Measurements from ENCODE around the gene GRIP2.

Gene GRIP2

DNA sequence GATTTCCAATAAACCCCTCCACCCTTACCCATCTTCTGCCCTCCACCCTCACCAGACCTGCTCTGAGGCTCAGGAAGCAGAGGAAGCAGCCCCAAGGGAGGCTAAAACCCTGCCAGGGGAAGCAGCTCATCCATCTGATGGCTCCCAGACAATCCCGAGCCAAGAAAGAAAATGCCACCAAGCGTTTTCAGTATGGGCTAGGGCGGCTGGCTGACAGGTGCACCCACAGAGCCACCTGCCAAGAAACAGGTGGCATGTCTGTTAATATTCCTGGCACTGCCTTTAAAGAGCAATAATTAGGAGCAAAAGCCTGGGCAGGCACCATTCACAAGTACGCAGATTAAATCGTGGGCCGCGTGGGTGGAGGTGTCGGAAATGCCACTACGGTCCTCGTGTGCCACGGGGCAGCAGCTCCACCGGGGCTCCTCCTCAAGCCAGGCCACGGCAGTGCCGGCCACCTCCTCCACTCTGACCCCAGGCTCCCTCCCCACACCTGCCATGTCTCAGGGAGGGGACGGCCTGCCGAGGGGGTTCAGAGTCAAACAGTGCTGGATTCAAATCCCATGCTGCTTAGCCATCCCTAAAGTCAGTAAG is 23.9 kb upstream of the GRIP2 start:
- ChIA-PET POLR2A (no interaction called here), CTCF (interaction anchor here (1.0 to 1.2 kb wide), 2 partner anchors 10 to 28 kb away, joined by 3 read pairs; no protein-coding TSS in a partner anchor)
- TF ChIP-seq, protein P1, sequence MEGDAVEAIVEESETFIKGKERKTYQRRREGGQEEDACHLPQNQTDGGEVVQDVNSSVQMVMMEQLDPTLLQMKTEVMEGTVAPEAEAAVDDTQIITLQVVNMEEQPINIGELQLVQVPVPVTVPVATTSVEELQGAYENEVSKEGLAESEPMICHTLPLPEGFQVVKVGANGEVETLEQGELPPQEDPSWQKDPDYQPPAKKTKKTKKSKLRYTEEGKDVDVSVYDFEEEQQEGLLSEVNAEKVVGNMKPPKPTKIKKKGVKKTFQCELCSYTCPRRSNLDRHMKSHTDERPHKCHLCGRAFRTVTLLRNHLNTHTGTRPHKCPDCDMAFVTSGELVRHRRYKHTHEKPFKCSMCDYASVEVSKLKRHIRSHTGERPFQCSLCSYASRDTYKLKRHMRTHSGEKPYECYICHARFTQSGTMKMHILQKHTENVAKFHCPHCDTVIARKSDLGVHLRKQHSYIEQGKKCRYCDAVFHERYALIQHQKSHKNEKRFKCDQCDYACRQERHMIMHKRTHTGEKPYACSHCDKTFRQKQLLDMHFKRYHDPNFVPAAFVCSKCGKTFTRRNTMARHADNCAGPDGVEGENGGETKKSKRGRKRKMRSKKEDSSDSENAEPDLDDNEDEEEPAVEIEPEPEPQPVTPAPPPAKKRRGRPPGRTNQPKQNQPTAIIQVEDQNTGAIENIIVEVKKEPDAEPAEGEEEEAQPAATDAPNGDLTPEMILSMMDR (IDR thresholded peaks at IDR 0.05; ENCODE audit: control extremely low read depth, extremely low read depth, low read depth, missing control alignments), result no peak
- no peak for DNase-seq (ENCODE audit: extremely low spot score)

DNA sequence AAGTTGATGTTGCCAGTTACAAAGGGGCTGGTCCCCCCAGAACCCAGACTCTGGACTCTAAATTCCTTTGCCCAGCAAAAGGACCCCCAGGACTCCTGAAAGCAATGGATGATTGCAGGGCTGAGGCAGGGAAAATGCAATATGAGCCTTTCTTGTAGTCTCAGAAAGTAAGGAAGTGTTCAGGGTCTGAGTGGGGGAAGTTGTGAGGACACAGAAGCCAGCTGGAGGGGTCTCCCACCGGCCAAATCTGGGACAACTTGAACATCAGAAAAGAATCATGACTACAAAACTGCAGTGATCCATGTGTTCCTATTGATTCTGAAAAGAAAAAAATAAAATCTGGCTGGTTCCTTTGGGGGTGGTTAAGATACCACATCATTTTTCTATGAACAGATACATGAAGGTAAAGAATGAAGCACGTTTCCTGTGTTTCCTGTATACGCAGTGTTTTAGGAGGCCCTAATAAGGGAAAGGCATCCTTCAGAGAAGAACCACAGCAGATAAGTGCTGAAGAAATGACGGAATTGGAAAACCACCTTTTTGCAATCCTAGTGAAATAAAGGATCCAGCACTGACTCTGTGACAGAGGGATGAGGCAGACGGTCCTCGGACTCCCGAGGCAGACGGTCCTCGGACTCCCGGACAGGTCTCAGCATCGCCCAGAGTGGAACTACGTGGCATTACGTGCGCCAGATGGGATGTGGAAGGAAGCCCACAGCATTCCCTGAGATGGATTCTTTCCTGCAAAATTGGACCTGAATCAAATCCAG is 22.2 kb upstream of the GRIP2 start:
- ChIA-PET POLR2A (no interaction called here), CTCF (no interaction called here)
- TF ChIP-seq, protein P1 (IDR thresholded peaks at IDR 0.05; ENCODE audit: control extremely low read depth, extremely low read depth, low read depth, missing control alignments), result no peak
- DNase-seq (ENCODE audit: extremely low spot score), result no peak

DNA sequence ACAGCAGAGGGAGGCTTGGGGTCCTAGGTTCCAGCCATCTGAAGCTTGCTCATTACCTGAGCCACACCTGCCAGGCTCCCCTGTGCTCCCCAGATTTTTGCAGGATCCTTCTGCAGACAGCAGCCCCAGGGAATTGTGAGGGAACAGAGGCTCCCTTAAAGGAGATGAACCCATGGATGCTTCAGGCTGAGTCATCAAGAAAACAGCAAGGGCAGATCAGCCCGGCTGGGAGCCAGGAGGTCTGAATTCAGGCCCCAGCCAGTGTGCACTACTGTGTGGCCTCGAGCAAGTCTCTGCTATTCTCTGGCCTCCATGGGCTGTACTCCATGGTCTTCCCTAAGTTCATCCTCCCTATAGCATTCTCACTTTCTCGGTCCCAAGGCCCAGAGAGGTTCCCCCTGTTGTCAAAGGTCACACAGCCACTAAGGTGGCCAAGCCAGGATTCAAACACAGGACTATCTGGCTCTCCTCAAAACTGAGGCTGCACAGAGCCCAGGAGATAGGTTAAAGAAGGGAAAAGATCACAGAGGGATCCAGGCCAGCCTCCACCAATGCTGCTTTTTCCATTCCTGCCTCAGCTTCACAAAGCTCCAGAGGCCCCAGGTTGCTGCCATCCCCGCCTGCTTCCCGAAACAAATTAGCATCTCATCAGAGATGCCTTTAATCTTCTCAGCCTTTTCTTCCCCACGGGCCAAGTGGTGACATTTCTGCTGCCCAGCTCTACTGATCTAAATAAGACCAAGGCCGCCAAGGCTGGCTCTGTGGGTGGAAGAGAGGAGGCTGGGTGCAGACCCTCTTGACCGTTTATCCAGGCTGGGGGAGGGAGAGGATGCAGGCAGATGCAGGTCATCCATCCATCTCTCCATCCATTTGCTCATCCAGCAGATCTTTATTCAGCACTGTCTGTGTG is 21.2 kb upstream of the GRIP2 start:
- TF ChIP-seq, protein P1 (IDR thresholded peaks at IDR 0.05; ENCODE audit: control extremely low read depth, extremely low read depth, low read depth, missing control alignments), result no peak
- ChIA-PET CTCF (no interaction called here), POLR2A (no interaction called here)
- DNase-seq (ENCODE audit: extremely low spot score), result no peak

DNA sequence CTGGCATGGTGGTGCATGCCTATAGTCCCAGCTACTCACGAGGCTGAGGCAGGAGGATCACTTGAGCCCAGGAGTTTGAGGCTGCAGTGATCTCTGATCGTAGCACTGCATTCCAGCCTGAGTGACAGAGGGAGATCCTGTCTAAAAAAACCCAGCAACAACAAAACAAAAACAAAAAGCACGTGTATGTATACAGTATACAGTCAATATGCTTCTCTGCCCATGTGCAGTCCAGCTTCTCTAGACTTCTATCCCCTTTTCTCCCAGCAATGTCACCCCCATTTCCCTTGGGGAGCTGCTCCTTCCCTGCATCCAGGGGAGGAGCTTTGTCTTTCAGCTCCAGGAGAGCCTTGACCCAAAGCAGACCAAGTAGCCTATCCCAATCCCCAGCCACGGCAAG is 20.0 kb upstream of the GRIP2 start:
- POLR2A ChIA-PET, result no interaction called here
- TF ChIP-seq, protein P1 (IDR thresholded peaks at IDR 0.05; ENCODE audit: control extremely low read depth, extremely low read depth, low read depth, missing control alignments), result no peak
- CTCF ChIA-PET, result interaction anchor here (1.9 kb wide), 1 partner anchor 11 kb away, joined by 5 read pairs; no protein-coding TSS in a partner anchor

DNA sequence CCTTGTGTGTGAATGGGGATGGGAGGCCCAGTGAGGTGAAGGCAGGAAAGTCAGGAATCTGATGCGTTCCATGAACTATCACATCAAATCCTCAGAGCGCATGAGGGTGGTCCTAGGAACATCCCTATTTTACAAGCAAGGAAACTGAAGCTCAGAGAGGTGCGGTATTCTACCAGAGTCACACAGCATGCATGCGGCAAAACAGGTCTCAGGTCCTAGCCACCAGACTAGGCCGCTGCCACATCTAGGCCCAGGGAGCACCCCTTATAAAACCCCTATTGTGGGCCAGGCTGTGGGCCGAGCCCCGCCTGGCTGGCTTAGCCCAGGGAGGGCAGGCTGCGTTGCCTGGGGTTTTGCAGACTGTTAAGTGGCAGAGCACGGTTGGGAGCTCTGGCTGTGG is 17.9 kb upstream of the GRIP2 start:
- no peak for DNase-seq (ENCODE audit: extremely low spot score)
- TF ChIP-seq, protein P1 (IDR thresholded peaks at IDR 0.05; ENCODE audit: control extremely low read depth, extremely low read depth, low read depth, missing control alignments), result no peak
- CTCF ChIA-PET, result interaction anchor here (0.7 to 1.3 kb wide), 3 partner anchors 15 to 363 kb away, joined by 3 read pairs; no protein-coding TSS in a partner anchor
- POLR2A ChIA-PET, result no interaction called here

More for the DNA sequence above, 20.0 kb upstream of the GRIP2 start:
- DNase-seq (ENCODE audit: extremely low spot score), result no peak

DNA sequence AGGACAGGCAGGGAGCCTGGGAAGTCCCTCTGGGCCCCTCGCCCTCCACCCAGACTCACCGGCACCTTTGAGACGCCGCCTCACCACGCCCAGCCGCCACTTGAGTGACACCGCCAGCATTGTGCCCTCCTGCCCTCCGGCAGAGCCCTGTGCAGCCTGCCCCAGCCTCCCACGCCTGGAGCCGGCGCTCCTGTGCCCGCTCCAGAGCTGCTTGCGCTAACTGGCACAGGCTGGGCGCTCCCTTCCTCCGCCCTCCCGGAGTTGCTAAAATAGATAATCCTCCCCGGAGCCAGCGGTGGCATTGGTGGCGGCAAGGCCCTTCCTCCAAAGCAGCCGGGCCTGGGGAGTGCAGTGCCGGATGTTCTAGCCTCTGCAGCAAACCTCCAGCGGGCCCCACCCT is 15.7 kb upstream of the GRIP2 start:
- CTCF ChIA-PET, result no interaction called here
- TF ChIP-seq, protein P1 (IDR thresholded peaks at IDR 0.05; ENCODE audit: control extremely low read depth, extremely low read depth, low read depth, missing control alignments), result no peak
- POLR2A ChIA-PET, result no interaction called here
- no peak for DNase-seq (ENCODE audit: extremely low spot score)
